Stimulated activated CD4-positive, alpha-beta T cell treated with anti-CD3 and anti-CD28 coated beads, Interleukin-2, amount 100 ng/mL, for 24 hours (primary cell): Measurements from ENCODE around the gene SBF1.
A peak's percentile ranks its signal among the peaks of the same experiment; 100 is the strongest.

Experiments used
- DNase-seq, 2 donors: peaks; one replicate each; pipeline ENCODE4 v3.0.0-alpha.2; 2020

Gene SBF1

DNA sequence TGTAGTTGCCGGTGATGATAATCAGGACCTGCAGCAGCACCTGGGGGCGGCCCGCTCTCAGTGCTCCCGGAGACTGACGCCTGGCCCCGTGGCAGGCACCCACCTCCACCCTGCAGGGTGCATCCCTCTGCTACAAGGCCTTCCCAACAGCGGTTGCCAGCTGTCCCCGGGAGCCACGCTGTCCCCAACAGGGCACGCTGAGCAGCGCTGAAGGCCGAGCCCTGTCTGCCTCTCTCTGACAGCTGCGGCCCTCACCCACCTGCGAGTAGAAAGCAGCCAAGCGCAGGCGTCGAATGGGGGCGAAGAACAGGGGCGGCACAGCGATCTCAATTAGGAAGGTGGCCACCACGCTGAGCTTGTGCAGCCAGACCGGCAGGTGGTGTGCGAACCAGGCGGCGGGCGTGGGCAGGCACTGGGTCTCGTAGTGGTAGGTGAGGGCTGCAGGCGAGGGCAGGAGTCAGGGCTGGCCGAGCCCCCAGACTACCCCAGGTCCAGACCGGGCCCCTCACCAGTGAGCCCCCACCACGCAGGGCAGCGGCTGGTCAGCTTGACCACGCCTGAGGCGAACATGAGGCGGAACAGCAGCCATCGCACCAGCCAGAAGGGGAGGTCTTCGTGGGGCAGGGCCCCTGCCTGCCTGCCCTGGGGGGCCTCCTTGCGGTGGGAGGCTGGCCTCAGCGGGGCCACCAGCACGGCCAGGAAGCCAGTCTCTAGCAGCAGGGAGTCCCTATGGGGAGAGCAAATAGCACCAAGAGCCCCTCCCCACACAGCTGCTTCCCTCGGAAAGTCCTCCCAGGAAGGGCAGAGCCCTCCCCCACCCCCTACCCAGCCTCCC lies 31.2 kb upstream of the SBF1 start:
- DNase-seq: no peak

DNA sequence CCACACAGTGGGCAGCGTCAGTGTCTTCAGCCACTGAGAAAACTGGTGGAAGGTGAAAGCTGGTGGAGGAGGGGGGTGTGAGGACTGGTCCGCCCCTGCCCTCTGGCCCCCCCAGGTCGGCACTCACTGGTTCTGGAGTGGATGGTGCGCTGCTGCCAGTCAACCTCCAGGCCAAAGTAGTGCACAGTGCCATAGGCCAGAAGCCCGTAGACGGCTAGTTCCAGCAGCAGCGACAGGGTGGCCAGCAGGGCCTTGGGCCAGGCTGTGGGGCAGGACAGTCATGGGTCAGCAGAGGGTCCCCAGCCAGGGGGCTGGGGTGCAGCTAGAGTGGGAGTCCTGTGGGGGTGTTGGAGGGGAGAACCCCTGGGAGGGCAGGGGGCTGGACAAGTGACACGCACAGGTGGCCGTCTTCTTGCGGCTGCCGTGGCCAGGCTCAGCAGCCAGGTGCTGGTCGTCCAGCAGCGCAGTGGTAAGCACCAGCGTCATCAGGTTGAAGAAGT lies 30.5 kb upstream of the SBF1 start:
- DNase-seq: no peak

DNA sequence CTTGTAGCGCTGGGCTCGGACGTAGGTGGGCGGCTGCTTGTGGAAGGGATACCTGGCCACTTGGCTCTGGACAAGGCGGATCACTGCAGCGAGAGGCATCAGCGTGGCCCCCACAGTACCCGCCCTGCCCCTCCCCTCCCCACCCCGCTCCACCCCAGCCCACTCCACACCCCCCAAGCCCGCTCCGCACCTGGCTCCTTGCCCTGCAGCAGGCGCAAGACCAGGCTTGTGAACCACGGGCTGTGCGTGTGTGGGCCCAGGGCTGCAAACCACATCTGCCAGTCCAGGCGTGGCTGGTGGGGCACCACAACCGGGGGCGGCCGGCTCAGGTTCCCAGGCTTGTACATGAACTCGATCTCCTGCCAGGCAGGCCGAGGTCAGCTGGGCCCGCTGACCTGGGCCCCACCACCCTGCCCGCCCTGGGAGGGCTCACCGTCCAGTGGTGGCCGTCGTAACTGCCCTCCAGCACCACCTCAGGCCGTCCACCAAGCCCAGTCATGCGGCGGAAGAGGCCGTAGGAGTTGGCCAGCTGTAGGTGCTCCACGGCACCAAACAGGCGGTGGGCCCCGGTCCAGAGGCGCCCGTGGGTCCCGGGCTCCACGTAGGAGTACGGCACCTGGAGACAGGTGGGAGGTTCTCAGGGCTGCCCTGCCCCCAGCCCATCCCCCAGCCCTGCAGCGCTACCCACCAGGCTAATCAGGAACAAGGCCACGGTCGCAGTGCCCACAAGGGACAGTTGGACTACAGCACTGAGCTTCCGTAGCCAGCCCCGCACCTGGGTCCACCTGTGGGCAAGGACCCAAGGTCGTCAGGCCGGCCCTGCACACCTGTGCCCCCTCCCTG lies 29.8 kb upstream of the SBF1 start:
- DNase-seq: no peak

DNA sequence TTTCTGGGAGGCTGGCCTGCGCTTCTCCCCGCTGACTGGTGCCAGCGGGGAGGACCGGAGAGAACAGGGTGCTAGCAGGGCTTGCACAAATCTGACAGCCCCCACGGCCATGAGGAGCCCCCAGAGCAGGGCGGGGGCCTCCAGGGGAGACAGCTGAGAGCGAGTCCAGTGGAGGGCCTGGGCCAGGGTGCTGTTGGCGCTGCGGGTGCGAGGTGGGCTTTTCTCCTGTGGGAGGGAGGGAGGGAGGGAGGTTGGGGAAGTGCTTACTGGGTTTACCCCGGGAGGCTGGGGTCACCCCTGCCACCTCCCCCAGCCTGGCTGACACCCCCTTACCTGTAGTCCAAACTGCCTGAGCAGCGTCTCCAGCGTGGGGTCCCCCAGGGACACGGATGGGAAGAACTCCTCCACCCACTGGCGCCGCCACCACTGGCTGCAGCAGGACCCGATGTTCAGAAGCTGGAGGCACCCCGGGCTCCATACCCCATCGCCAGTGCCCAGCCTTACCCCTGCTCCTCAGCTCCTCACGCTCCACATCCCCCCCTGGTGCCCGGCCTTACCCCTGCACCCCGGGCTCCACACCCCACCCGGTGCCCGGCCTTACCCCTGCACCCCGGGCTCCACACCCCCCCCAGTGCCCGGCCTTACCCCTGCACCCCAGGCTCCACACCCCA lies 28.8 kb upstream of the SBF1 start:
- peak in 1 of 2 donors; percentile 31 for DNase-seq

DNA sequence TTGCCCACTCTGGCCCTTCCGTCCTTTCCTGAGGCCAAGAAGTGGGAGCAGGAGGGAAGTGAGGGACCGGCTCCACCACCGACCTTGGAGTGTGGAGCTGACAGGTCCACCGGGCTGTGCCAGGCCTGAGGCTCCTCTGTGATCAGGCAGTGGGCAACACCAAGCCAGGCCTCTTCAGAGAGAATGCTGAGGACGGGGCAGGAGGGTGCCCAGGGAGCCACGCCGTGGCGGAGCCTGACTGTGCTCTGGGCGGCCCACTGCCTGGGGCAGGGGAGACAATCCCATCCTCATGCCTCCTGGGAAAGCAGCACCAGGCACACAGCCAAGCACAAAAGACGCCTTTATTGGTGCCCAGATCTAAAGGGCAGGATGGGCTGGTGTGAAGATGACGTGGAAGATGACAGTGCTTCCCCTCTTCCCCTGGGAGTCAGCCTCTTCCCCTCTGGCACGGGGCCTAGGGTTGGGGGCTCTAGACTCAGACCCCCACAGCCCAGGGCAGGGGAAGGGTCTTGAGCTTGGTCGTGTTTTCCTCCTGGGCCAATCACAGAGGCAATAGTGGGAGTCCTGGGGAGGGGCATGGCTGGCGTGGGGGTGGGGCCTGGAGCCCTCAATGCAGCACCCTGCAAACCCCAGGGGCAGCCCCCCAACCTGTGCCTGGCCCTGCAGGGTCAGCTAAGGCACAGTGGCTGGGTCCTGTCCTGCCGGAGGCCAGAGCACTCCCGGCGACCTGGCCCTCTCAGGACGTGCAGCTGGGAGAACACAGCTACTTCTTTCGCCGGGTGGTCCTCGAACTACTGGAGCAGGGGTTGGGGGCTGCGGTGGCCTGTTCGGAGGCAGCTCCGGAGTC lies 28.0 kb upstream of the SBF1 start:
- no peak for DNase-seq

DNA sequence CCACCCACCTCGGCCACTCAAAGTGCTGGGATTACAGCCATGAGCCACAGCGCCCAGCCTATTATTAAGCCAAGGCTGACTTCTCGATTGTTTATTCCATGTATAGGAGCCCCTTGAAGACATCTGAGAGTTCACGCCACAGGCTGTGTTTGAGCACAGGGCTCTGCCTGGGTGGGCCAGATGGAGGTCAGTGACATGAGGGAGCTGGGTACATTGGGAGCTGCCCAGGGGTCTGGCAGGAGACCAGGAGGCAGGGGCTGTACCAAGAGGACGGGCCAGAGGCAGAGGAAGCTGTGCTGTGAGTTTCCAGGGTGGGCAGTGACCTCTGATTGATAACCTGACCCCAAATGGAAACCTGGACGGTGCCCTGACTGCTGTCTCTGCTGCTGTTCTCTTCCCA lies 27.3 kb upstream of the SBF1 start:
- DNase-seq: no peak

DNA sequence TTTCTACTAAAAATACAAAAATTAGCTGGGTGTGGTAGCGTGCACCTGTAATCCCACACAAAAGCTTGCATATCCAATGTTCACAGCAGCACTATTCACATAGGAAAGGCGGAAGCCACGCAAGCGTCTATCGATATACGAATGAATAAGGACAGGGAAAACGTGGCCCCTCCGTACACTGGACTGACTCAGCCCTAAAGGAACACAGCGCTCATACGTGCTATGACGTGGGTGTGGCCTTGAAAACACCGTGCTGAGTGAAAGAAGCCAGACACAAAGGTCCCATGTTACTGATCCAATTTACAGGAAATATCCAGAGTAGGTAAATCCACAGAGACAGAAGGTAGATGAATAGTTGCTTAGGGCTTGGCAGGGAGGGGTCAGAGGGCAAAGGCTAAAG lies 25.6 kb upstream of the SBF1 start:
- no peak for DNase-seq

DNA sequence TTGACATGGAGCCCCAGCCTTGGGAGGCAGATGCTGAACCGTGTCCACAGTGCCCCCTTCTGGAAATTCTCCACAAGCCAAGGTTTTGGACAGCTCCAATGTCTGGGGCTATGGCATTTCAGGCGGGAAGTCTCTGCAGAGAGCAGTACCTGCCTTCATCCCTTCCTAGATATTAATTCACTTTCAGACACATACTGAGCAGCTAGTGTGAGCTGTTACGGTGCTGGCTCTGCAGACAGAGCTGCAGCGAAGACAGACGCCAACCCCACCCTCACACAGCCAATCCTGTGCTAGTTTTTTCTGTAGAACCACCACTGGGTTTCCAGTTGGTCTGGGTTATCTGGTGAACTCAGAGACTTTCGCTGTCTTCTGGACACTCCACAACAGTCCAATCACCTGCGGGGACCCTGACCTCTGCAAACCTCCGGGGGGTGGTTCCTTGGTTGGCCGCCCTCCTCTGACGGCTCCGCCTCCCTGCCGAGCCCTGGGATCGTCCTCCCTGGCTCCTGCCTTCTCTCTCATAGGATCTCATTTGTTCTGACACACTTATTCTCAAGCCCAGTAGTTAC lies 23.6 kb upstream of the SBF1 start:
- DNase-seq: peak; percentile 69 to 73

DNA sequence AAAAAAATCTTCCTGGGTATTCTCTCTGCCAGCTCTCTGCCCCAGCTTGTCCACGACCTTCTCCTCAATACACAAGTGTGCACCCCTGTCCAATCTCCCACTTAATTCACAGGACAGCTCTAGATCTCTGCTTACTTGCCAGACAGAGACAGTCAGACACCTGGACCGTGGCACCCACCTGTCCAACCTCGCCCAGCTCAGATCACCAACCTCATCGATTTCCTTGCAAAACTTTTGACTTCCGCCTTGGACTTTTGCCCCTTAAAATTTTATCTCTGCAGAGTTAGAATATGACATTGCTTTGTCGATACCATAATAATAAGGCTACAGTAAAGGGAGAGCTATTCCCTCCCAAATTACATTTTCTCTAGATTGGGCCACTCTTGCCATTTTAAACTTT lies 22.3 kb upstream of the SBF1 start:
- DNase-seq: no peak

DNA sequence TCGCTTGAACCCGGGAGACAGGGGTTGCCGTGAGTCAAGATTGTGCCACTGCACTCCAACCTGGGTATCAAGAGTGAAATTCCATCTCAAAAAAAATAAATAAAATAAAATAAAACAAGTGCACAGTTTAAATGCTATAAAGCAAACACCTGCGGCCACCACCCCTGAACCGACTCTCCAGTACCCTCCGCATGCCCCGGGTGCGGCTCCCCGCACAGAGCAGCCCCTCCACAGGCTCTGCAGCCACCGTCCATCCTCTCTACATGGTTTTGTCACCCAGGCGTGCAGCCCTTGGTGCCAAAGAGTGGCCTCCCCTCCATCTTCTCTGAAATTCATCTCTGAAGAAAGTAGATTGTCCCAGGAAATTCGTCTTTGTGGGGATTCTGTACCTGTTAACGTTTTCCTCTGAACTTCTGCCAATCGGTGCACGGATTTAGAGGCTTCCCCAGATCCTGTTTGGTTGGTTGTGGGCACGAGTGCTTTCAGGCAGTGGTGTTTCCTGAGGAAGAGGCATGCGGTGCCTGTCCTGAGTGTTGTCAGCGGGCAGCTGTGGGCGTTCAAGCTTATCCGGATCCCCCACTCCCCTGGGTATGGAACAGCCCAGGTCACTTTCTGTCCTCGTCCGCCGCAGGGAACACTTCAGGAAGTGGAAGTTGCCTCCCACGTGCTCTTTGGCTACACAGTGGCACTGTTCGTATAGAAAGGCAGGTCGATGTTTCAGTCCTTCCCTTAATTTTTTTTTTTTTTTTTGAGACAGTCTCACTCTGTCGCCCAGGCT lies 15.9 kb upstream of the SBF1 start:
- no peak for DNase-seq

DNA sequence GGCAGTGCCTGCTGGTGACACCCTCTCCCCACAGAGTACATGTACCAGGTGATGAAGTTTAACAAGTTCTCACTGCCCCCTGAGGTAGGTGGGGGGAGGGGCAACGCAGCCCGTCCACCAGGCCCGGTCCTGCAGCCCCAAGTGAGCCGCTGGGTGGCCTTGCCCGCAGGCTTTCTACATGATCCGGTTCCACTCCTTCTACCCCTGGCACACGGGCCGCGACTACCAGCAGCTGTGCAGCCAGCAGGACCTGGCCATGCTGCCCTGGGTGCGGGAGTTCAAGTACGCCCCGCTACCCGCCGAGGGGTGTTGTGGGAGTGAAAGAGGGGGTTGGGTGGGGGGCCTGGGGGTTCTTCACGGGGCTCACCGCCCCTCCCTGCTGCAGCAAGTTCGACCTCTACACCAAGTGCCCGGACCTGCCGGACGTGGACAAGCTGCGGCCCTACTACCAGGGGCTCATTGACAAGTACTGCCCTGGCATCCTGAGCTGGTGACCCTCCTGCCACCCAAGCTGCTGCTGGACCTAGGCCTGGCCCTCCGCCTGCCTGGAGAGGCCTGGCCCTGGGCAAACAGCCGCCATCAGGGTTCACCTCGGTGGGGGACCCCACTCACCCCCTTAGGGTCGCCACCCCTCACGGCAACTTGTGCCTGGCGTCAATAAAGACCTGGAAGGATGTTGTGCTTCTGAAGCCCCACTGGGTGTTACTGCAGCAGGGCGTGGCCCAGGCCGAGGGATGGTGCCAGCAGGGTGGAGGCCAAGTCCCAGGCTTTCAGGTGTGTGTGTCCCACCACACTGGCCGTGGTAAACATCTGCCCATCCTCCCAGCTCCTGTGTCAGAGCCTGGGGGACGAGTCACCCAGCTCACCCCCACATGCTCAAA lies 14.8 kb upstream of the SBF1 start:
- no peak for DNase-seq

DNA sequence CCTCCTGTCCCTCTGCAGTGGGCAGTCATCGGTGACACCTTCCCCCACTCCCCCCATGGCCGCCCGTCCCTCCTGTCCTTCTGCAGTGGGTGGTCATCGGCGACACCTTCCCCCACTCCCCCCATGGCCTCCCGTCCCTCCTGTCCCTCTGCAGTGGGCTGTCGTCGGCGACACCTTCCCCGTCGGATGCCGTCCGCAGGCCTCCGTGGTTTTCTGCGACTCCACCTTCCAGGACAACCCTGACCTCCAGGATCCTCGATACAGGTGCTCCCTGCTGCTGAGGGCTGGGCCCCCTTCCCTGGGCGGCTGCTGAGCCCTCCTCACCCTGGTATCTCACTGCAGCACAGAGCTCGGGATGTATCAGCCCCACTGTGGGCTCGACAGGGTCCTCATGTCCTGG lies 14.1 kb upstream of the SBF1 start:
- no peak for DNase-seq

DNA sequence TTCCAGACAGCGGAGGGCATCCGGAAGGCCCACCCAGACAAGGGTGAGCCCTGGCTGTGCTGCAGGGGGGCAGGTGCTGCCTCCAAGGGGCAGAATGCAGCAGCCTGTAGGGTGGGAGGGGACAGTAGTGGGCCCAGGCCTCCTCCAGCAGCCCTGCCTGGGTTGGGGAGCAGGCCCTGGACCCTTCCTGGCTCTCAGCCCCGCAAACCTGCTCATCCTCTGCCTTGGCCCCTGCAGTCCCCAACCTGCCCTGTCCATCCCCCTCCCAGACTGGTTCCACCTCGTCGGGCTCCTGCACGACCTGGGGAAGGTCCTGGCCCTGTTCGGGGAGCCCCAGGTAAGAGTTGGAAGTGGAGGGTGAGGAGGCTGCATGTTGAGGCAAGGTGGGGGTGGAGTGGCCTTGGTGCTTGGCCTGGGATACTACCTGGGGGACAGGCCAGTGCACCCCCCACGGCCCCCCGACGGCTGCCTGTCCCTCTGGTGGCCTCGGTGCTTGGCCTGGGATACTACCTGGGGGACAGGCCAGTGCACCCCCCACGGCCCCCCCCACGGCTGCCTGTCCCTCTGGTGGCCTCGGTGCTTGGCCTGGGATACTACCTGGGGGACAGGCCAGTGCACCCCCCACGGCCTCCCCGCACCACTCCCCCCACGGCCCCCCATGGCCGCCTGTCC lies 13.3 kb upstream of the SBF1 start:
- DNase-seq: no peak

DNA sequence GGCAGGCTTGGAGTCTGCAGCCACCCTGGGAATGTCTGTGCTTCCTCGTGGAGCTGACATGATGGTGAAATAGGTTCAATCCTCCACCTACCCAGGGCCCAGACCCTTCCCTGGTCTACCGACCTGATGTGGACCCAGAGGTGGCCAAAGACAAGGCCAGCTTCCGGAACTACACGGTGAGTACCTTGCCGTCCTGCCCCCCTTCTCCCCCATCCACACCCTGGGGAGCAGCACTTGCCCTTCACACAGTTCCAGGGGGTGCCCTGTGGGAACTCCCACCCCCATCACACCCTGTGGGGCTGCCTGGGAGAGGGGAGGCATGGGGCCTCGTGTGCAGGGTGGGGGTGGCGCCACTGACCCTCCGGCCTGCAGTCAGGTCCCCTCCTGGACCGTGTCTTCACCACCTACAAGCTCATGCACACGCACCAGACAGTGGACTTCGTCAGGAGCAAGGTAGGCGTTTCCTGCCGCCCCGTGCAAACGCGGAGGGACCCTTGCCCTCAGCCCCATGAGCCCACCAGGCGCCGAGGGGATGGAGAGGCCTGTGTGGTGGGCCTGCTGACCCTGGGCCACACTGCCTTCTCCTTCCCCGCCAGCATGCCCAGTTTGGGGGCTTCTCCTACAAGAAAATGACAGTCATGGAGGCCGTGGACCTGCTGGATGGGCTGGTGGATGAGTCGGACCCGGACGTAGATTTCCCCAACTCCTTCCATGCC lies 12.6 kb upstream of the SBF1 start:
- DNase-seq: no peak

DNA sequence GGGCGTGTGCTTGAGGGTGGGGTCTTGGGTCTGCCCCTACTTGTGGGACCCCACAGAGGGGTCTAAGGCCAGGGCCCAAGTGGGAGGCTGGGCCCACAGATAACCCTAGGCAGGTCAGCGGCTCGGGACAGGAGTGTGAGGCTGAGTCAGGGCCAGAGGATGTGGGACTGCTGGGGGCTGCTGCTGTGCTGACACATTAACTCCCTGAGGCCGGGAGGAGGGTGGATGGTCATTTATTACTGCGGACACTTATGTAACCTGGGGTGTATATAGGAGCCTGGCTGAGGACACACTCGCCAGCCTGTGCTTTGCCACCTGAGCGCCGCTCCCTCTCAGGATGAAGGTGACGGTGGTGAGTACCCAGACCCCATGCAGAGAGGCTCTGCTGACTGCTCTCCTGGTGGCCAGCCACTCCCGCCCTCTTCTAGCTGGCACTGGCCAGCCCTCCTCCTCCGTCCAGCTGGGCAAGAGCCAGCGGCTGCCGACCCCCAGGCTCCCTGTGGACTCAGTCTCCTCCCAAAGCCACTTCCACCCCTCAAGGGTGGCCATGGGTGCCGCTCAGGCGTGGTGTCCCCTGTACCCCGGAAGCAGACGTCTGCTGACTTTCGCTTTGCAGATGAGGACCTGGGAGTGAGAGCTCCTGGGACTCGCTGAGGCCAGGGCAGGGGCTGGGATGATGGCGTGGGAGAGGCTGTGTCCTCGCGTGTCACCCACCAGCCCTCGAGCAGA lies 11.9 kb upstream of the SBF1 start, which contains the start of gene MIOX:
MIOX (plus strand) TSS at position 299 of the 729 bp plus-strand sequence; CDS start at position 338, 39 bp downstream.
- no peak for DNase-seq

DNA sequence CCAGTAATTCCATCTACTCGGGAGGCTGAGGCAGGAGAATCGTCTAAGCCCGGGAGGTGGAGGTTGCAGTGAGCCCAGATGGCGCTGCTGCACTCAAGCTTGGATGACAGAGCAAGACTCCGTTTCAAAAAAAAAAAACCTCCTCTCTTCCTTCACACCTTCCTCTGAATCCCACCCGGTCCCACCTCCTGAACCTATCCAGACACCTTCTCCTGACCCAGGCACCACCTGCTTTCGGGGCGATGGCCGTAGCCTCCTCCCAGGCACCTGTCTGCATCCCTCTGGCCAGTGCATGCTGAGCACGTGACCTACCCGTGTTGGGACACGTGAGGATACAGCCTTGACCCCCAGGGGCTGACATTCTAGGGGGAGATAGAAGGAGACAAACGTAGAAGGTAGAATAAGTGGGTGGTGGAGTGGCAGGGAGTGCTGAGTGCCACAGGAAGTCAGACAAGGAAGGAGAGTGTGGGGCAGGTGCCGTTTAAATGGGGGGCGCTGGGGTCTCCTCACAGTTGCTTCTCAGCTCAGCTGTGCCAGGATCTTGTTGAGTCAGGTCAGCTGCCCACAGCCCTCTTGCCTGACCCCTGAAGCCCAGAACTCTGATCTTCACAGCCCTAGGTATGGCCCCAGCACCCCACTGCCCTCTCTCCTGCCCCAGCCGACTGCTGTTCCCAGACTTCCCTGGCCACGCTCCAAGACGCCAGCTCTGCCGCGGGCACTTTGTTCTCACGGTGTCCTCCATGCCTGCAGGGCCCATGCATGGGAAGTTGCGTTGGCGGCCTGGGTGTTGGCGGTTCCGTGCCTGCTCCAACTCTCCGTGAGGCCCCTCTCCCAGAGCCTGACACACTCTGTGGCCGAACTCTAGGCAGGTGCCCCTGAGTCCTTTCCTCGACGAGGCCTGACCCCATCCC lies 10.6 kb upstream of the SBF1 start:
- no peak for DNase-seq
